HG02571 (cell line): ENCODE measurements around the gene TMEM117.
A peak's percentile ranks its signal among the peaks of the same experiment; 100 is the strongest.
"Not testable (repeated sequence)": the region's sequence is repeated elsewhere in the genome, so short reads cannot be mapped to it uniquely, and the experiment has no call there.

ENCODE experiments used
- ATAC-seq: cut with Tn5 transposase; IDR thresholded peaks from one replicate; pipeline ENCODE4 v1.9.1; 2021; ENCODE audit warnings: mild to moderate bottlenecking, moderate library complexity; ENCODE audit not compliant: unreplicated experiment

TMEM117 gene

GRCh38 chr12:44015333-44015941, 179.6 kb downstream of the TMEM117 start:
- ATAC-seq: peak; percentile 79

GRCh38 chr12:44017216-44017615, 181.3 kb downstream of the TMEM117 start:
- no peak for ATAC-seq

- no peak for ATAC-seq
Observed at GRCh38 chr12:44019118-44019517, 183.2 kb downstream of the TMEM117 start.

GRCh38 chr12:44020555-44020954, 184.7 kb downstream of the TMEM117 start:
- no peak for ATAC-seq

- ATAC-seq: peak; percentile 87
Observed at GRCh38 chr12:44021471-44021971, 185.6 kb downstream of the TMEM117 start.

- no peak for ATAC-seq
Observed at GRCh38 chr12:44025499-44025898, 189.6 kb downstream of the TMEM117 start.

GRCh38 chr12:44026046-44026445, 190.2 kb downstream of the TMEM117 start:
- ATAC-seq: no peak

DNA sequence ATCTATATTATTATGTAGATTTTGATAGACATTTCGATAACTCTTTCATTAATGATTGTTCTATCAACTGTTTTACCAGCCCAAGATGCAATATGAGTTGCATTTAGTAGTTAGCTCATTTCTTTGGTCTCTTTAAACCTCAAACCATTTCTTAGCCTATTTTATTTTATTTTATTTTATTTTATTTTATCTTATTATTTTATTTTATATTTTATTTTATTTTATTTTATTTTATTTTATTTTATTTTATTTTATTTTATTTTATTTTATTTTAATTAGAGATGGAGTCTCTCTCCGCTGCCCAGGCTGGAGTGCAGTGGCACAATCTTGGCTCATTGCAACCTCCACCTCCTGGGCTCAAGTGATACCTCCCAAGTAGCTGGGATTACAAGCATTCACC, 191.0 kb downstream of the TMEM117 start:
- ATAC-seq: not testable (repeated sequence)

GRCh38 chr12:44029194-44029593, 193.3 kb downstream of the TMEM117 start:
- no peak for ATAC-seq

DNA sequence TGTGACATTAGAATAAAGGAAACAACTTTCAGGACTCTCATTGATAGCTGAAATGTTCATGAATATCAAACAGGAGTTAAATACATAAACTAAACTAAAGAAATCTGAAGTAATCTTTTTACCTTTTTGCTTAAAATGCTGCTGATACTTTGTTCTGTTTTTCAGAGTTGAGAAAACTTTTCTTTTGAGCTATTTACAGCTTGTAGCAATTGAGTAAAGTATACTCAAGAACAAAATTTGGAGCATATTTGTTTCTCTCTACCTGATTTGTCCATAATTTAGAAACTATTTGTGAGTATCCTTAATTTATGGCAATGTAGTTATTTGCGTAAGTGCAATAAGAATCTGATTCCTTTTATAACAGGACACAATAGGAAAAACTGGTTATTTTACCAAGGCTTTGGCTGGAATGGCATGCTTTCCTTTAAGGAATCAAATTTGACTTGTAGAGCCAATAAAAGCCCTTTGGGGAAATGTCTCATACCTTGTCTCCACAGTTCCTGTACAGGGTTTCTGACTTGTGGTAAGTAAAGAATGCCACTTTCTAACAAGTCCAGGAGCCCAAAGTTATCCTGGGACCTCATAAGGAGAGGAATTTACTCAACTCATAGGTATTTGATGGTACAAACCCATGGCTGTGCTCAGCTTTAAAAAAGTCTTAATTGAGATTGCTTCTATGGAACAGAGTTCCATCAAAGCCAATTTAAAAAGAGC, 195.7 kb downstream of the TMEM117 start:
- no peak for ATAC-seq

DNA sequence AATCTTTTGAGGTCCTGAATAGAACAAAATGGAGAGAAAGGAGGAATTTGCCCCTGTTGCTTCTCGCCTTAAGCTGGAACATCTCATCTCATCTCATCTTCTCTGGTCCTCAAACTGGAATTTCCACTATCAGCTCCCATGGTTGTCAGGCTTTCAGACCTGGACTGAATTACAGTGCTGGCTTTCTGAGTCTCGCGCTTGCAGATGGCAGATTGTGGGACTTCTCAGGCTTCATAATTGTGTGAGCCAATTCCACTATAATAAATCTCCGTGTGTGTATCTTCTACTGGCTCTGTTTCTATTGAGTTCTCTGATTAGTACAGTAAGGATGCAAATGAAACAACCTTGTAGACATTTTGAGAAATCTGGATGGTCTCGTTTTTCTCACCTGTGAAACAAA, 199.0 kb downstream of the TMEM117 start:
- ATAC-seq: no peak

DNA sequence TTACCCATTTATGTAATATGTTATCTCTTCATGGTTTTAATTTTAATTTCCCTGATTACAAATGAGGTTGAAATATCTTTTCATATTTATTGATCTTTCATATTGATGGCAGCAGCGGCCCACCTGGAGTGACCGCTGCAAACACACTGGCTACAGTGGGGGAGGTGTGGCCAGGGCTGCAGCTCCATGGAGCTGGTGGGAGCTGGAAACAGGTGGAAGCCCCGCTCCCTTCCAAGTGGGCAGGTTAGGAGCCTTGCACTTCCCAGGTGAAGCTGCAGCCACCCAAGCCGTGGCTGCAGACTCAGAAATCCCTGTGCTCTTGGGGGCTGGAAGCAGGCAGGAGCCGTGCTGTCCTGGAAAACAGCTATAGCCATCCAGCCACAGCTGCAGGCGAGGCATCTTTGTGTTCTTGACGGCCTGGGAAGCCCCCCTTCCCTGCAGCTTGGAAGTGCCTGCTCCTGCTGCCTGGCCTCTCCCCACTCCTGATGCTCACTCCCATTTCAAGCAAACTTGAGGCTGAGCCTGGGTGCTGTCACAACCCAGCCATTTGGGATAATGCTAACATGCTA, 201.1 kb downstream of the TMEM117 start:
- ATAC-seq: no peak

- ATAC-seq: no peak
Observed at GRCh38 chr12:44038411-44038810, 202.5 kb downstream of the TMEM117 start.

DNA sequence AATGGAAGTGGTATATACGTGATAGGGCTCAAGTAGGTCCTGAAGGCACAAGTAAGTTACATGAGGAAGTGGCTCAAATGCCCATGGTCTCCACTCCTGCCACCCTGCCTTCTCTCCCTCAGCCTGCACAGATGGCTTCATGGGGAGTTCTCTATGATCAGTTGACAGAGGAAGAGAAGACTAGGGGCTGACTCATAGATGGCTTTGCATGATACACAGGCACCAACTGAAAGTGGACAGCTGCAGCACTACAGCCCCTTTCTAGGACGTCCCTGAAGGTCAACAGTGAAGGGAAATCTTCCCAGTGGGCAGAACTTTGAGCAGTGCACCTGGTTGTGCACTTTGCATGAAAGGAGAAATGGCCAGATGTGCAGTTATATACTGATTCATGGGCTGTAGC, 208.6 kb downstream of the TMEM117 start:
- not testable (repeated sequence) for ATAC-seq

- ATAC-seq: no peak
Observed at GRCh38 chr12:44046732-44047417, 211.0 kb downstream of the TMEM117 start.

- no peak for ATAC-seq
Observed at GRCh38 chr12:44052554-44052953, 216.7 kb downstream of the TMEM117 start.

GRCh38 chr12:44053549-44054127, 217.8 kb downstream of the TMEM117 start:
- no peak for ATAC-seq

GRCh38 chr12:44054281-44054680, 218.4 kb downstream of the TMEM117 start:
- ATAC-seq: no peak

DNA sequence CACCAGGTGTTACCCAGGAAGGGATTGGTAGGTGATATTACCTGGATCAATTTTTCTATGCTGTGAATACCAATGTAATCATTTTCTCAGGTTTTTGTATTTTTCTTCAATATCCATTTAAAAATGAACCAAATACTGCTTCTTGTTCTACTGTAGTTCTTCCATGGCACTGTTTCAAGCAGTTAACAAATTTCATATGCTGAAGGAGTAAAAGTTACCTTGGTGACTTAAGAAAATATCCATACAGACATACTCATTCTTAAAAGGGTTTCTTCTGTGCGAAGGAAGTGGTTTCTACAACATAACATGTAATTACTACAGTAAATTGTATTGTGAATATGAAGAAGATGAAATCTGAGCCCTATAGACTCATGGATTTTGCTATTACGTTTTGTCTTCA, 222.5 kb downstream of the TMEM117 start:
- no peak for ATAC-seq

DNA sequence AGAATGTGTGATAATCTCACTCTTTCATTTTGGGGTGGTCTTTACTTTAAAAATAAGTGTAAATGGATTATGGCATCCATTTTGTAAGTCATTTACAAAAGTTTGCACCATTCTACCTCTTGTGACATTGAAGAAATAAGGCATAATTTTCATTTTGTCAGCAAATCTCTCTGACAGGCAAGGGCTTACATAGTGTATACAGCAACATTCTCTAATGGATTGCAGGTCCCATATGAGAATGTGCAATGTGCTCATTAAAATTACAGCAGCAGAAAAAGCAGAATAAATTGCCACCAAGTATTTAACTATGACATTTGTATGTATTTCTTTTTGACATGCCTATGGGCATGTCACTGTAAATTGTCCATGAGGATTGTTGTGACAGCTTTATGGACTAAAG, 223.6 kb downstream of the TMEM117 start:
- no peak for ATAC-seq

DNA sequence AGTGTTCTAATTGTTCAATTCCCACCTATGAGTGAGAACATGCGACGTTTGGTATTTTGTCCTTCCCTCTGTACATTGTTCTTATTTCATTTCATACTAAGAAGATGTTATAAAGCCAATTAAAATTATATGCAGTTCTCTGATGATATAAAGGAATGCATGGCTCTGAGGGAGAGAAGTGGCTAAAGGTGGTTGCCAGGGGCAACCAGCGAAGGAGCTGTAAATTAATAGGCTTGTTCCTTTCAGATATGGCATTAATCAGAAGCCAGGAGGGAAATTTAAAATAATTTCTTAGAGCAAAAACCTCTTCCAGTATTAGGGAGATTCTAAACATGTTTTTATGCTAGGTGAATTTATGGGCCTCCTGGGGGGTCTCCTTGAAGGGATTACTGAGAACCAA, 227.8 kb downstream of the TMEM117 start:
- ATAC-seq: no peak
